HG02571 (cell line): ENCODE measurements around the gene PVRIG.
"Not testable (repeated sequence)": the region's sequence is repeated elsewhere in the genome, so short reads cannot be mapped to it uniquely, and the experiment has no call there.

ENCODE experiments used
- ATAC-seq: cut with Tn5 transposase; IDR thresholded peaks from one replicate; pipeline ENCODE4 v1.9.1; 2021; ENCODE audit warnings: mild to moderate bottlenecking, moderate library complexity; ENCODE audit not compliant: unreplicated experiment

PVRIG gene

GRCh38 chr7:100192969-100193368 is 26.8 kb upstream of the PVRIG start:
- no peak for ATAC-seq

DNA sequence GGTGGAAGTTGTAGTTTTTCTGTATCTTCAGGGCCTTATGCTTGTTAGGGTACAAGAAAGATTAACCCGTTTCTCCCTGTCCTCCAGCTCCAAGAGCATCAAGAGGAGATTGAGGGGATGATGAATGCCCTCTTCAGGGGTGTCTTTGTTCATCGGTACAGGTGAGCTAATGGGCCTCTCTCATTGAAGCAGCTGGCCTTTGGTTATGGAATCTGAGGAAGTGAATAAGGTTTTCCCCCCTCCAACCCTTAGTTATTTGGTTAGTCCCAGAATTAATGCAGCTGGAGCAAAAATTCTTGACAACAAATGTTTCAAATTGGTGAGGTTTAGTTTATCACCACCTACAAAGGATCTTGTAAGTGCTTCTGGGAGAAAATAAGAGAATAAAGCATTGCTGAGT is 24.5 kb upstream of the PVRIG start:
- ATAC-seq = no peak

DNA sequence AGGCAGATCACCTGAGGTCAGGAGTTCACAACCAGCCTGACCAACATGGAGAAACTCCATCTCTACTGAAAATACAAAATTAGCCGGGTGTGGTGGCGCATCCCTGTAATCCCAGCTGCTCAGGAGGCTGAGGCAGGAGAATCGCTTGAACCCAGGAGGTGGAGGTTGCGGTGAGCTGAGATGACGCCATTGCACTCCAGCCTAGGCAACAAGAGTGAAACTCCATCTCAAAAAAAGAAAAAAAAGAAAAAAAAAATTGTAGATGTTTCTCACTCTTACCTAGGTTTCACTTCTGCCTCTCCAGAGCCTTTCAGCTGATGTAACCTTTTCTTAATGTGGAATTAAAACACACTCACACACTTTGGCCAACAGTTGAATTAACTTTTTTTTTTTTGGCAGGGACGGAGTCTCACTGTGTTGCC is 23.8 kb upstream of the PVRIG start:
- ATAC-seq = not testable (repeated sequence)

DNA sequence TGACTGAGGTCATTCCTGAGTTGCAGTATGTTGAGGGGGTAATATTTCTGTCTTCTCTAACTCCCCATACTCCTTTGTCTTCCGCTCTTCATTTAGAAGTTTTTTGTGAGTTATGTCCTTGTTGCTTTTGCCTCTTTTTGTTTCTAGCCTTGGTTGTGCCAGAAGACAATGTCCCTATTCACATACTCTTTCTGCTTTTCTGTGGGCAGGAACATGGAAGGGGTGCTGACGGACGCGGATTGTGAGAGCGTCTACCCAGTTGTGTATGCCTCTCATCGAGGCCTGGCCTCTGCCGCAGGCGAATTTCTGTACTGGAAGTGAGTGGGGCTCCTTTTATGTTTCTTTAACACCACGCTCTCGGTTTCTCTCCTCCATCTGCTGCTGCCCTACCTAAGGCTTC is 21.5 kb upstream of the PVRIG start:
- ATAC-seq = no peak

DNA sequence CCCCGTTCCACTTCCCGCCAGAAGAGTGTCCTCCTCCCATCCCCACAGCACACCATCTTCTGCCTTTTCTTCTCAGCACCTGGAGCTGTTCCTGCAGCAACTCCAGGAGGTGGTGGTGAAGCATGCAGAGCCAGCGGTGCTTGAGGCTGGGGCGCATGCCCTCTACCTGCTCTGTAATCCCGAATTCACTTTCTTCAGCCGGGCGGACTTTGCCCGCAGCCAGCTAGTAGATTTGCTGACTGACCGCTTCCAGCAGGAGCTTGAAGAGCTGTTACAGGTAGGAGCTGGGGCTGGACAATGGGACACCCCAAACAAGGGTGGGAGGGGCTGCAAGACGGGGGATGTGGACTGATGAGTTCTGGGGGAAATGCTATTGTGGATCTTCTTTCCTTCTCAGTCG is 19.1 kb upstream of the PVRIG start:
- no peak for ATAC-seq

DNA sequence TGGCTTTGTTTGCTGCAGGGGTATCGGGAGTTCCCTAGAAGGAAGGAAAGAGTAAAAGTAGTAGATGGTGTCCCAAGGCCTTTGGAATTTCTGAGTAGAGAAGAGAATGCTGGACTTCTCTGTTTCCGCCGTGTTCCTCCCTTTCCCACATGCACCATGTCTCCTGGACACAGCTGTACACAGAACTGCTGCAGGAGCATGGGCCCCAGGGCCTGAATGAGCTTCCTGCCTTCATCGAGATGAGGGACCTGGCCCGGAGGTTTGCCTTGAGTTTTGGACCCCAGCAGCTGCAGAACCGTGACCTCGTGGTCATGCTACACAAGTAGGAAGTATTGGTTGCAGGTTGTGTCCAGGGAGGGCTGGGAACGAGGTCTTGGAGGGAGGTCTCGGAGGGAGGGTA is 15.3 kb upstream of the PVRIG start:
- ATAC-seq = no peak

GRCh38 chr7:100208911-100209408 is 10.8 kb upstream of the PVRIG start:
- ATAC-seq = peak; percentile 38

DNA sequence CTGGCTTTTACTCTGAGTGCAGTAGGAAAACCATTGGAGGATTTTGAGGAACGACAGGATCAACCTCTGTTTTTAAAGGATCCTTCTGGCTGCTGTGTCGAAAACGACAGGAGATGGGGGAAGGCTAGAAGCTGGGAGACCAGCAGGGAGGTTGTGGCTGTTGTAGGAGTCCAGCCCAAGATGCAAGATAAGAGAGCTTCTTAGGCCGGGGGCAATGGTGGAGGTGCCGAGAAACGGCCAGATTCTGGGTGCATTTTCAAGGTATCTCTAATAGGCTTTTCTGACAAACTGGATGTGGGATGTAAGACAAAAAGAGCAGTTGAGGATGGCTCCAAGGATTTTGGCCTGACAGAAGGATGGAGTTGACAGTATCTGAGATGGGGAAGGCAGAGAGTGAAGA is 10.3 kb upstream of the PVRIG start:
- no peak for ATAC-seq

DNA sequence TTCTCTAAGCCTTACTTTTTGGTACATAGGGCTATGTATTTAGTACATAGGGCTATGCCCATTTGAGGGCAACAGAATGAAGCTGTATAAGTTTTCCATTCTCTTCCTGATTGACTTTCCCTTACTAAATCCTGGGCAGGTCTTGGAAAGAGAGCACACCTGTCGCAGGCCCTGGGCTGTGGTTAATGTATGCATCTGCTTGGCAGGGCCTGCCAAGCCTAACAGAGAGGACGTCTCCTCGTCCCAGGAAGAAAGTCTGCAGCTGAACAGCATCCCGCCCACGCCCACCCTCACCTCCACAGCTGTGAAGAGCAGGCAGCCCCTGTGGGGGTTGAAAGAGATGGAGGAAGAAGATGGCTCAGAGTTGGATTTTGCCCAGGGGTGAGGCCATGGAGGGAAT is 8.9 kb upstream of the PVRIG start:
- ATAC-seq = no peak

DNA sequence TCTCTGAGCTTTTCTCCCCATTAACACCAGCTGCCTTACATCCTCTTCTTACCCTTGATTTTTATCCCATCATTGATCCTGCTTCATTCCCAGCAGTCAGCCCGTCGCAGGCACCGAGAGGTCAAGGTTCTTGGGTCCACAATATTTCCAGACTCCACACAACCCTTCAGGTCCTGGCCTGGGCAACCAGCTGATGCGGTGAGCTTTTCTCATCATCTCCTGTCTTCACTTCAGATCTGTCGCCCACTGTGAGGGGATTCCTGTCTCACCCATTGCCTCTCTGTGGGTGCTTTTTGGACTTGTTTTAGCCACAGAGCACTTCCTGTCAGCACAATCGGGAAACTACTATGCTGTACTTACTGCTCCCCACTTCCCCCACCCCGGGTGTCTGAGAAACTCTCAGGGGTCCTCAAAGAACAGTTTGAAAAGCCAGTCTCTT is 8.4 kb upstream of the PVRIG start:
- ATAC-seq = no peak

DNA sequence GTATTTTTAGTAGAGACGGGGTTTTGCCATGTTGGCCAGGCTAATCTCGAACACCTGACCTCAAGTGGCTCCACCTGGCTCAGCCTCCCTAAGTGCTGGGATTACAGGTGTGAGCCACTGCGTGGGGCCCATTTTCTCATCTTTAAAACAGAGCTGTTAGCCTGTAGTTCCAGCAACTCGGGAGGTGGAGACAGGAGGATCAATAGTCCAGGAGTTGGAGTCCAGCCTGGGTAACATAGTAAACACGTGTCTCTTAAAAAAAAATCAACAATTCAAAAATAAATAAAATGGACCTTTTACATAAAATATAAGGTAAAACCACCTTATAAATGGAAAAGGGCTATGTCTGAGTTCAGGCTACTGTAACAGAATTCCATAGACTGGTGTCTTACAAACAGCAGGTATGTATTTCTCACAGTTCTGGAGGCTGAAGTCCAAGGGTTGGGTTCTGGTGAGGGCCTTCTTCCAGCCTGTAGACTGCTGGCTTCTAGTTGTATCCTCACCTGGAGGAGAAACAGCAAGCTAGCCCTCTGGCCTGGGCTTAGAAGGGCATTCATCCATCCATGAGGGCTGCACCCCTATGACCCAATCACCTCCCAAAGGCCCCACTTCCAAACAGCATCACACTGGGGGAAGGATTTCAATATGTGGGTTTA is 7.0 kb upstream of the PVRIG start:
- no peak for ATAC-seq

GRCh38 chr7:100213672-100214071 is 6.1 kb upstream of the PVRIG start:
- ATAC-seq = no peak

GRCh38 chr7:100214356-100214755 is 5.4 kb upstream of the PVRIG start:
- not testable (repeated sequence) for ATAC-seq

DNA sequence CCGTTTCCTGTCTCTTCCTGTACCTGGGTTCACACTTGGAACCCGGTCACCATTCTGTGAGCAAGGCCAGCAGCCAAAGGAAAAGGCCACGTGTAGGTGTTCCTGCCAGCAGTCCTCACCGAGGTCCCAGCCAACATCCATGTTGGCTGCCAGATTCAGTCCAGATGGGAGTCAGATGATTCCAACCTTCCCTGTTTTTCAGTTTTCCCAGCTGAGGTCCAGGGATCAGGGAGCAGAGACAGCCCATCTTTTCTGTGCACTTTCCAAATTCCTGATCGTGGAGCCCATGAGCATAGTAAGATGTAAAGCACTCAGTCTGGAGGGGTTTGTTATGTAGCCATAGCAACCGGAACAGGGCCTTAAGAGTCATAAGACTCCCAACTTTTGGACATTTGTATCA is 3.9 kb upstream of the PVRIG start:
- ATAC-seq = no peak

- ATAC-seq = not testable (repeated sequence)
These were observed 1.8 kb upstream of the PVRIG start for GRCh38 chr7:100217934-100218333.

- no peak for ATAC-seq
These were observed 445 bp upstream of the PVRIG start for GRCh38 chr7:100219271-100219737.

DNA sequence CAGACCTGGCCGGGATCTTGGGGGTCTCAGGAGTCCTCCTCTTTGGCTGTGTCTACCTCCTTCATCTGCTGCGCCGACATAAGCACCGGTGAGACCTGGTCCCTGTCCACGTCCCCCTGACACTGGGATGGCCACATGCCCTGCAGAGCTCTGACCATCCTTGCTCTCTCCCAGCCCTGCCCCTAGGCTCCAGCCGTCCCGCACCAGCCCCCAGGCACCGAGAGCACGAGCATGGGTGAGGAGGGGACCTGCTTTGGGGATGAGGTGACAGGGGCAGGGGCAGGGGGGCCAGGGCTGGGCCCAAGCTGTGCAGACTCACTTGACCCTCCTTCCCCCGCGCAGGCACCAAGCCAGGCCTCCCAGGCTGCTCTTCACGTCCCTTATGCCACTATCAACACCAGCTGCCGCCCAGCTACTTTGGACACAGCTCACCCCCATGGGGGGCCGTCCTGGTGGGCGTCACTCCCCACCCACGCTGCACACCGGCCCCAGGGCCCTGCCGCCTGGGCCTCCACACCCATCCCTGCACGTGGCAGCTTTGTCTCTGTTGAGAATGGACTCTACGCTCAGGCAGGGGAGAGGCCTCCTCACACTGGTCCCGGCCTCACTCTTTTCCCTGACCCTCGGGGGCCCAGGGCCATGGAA is 959 bp downstream of the PVRIG start:
- ATAC-seq = no peak

- peak; percentile 47 for ATAC-seq
These were observed 1.5 kb downstream of the PVRIG start for GRCh38 chr7:100221231-100221718.

GRCh38 chr7:100221767-100222444 is 2.2 kb downstream of the PVRIG start:
- no peak for ATAC-seq

- no peak for ATAC-seq
These were observed 2.8 kb downstream of the PVRIG start for GRCh38 chr7:100222445-100223132.

- ATAC-seq = not testable (repeated sequence)
These were observed 3.7 kb downstream of the PVRIG start for GRCh38 chr7:100223376-100223927.
